Liver (tissue), 9 donors: ENCODE results near the gene JMJD7. TPM values are rescaled to one million over a fixed set of nuclear protein-coding genes. Genes with fewer than 3 reads are reported as not detected.

Source experiments
- DNase-seq: peaks from one replicate; pipeline ENCODE4 v3.0.0-alpha.2; 2017; ENCODE audit warnings: low spot score
- H3K27ac ChIP-seq, 2 donors: one replicate each; pipeline ENCODE4 v1.7.0; 2013; ENCODE audit warnings: inconsistent platforms in 2 of 2, low read length in 2 of 2, control low read depth in 1 of 2, low read depth in 1 of 2, mild to moderate bottlenecking in 1 of 2
- H3K27me3 ChIP-seq, 4 donors: one replicate each; pipeline versions ENCODE4 v1.6.1 to v1.7.0; 2013; ENCODE audit warnings: low read length in 3 of 4, inconsistent platforms in 1 of 4, mild to moderate bottlenecking in 1 of 4, moderate library complexity in 1 of 4; ENCODE audit not compliant: control insufficient read depth in 4 of 4, insufficient read depth in 4 of 4
- H3K36me3 ChIP-seq, 4 donors: one replicate each; pipeline versions ENCODE4 v1.6.1 to v1.7.0; 2013; ENCODE audit warnings: low read length in 3 of 4, mild to moderate bottlenecking in 3 of 4, low read depth in 1 of 4, moderate library complexity in 1 of 4; ENCODE audit not compliant: control insufficient read depth in 4 of 4, insufficient read depth in 3 of 4
- H3K4me1 ChIP-seq, 4 donors: one replicate each; pipeline versions ENCODE4 v1.6.1 to v1.7.0; 2013; ENCODE audit warnings: low read length in 3 of 4, mild to moderate bottlenecking in 3 of 4, moderate library complexity in 1 of 4; ENCODE audit not compliant: control insufficient read depth in 4 of 4, insufficient read depth in 4 of 4
- H3K4me3 ChIP-seq, 3 donors: one replicate each; pipeline versions ENCODE4 v1.6.1 to v1.7.0; 2013; ENCODE audit warnings: low read length in 3 of 3, control low read depth in 1 of 3, low read depth in 1 of 3, mild to moderate bottlenecking in 1 of 3
- H3K9ac ChIP-seq, 2 donors: one replicate each; pipeline ENCODE4 v1.7.0; 2013; ENCODE audit warnings: low read length in 2 of 2, mild to moderate bottlenecking in 2 of 2, moderate library complexity in 2 of 2, control low read depth in 1 of 2, low read depth in 1 of 2
- H3K9me3 ChIP-seq, 4 donors: one replicate each; pipeline versions ENCODE4 v1.6.1 to v1.7.0; 2013; ENCODE audit warnings: low read length in 3 of 4; ENCODE audit not compliant: control insufficient read depth in 4 of 4
- EGR1 ChIP-seq, 2 donors: IDR thresholded peaks; 2 replicates each; pipeline ENCODE4 v1.6.1; 2016 to 2018; ENCODE audit warnings: antibody characterized with exemption in 2 of 2, low read depth in 2 of 2
- FOXA1 ChIP-seq: IDR thresholded peaks from 2 replicates; pipeline ENCODE4 v1.6.1; 2016; ENCODE audit warnings: antibody characterized with exemption
- FOXA2 ChIP-seq: IDR thresholded peaks from 2 replicates; pipeline ENCODE4 v1.6.1; 2016; ENCODE audit warnings: antibody characterized with exemption
- GABPA ChIP-seq, 2 donors: IDR thresholded peaks in 1 of 2; conservative IDR thresholded peaks in 1 of 2; 2 replicates each; pipeline ENCODE4 v1.6.1; 2016; ENCODE audit warnings: antibody characterized with exemption in 2 of 2, mild to moderate bottlenecking in 1 of 2, moderate library complexity in 1 of 2
- HNF4A ChIP-seq, 2 donors: conservative IDR thresholded peaks; 2 replicates each; pipeline ENCODE4 v1.6.1; 2016; ENCODE audit warnings: antibody characterized with exemption in 2 of 2, mild to moderate bottlenecking in 2 of 2
- HNF4G ChIP-seq: IDR thresholded peaks from 2 replicates; pipeline ENCODE4 v1.6.1; 2016; ENCODE audit warnings: antibody characterized with exemption
- JUND ChIP-seq, 2 donors: IDR thresholded peaks; 2 replicates each; pipeline ENCODE4 v1.6.1; 2016; ENCODE audit warnings: antibody characterized with exemption in 2 of 2
- NR2F2 ChIP-seq: IDR thresholded peaks from 2 replicates; pipeline ENCODE4 v1.6.1; 2016; ENCODE audit warnings: antibody characterized with exemption
- RAD21 ChIP-seq, 2 donors: IDR thresholded peaks; 2 replicates each; pipeline ENCODE4 v1.6.1; 2016; ENCODE audit warnings: antibody characterized with exemption in 2 of 2, mild to moderate bottlenecking in 2 of 2
- RXRA ChIP-seq, 2 donors: IDR thresholded peaks; 2 replicates each; pipeline ENCODE4 v1.6.1; 2017 to 2018; ENCODE audit warnings: antibody characterized with exemption in 2 of 2, mild to moderate bottlenecking in 1 of 2
- SP1 ChIP-seq: IDR thresholded peaks from 2 replicates; pipeline ENCODE4 v1.6.1; 2018; ENCODE audit warnings: antibody characterized with exemption, mild to moderate bottlenecking
- TAF1 ChIP-seq: conservative IDR thresholded peaks from 2 replicates; pipeline ENCODE4 v1.6.1; 2016; ENCODE audit warnings: antibody characterized with exemption, mild to moderate bottlenecking
- YY1 ChIP-seq: IDR thresholded peaks from 2 replicates; pipeline ENCODE4 v1.6.1; 2016; ENCODE audit warnings: antibody characterized with exemption, mild to moderate bottlenecking
- WGBS: extraction: QIAGEN DNeasy Blood & Tissue Kit; methylation state at CpG from one replicate; pipeline ENCODE4 v1.1.7; 2013; 5-methylcytosine and 5-hydroxymethylcytosine counted together
- polyA plus RNA-seq, 2 donors: library from polyadenylated mRNA; stranded (reverse) in 1 of 2; unstranded in 1 of 2; fragments of 200-250 nt in 1 of 2; fragments of >200 nt in 1 of 2; fragmentation: Nextera tagmentation in 1 of 2; extraction: Ambion mirVana in 1 of 2; gene quantifications; one replicate each; pipeline versions ENCODE4 v1.2.1 to v1.2.3, GENCODE V29; 2013 to 2015
- total RNA-seq, 2 donors: library from RNA; depleted of rRNA; stranded (reverse); fragments of >200 nt; gene quantifications; one replicate each; pipeline ENCODE4 v1.2.3, GENCODE V29; 2014
- TF ChIP-seq, protein P1 (sequence below): IDR thresholded peaks from 2 replicates; pipeline ENCODE4 v1.6.1; 2016; ENCODE audit warnings: antibody characterized with exemption
- TF ChIP-seq, protein P2 (sequence below): IDR thresholded peaks from 2 replicates; pipeline ENCODE4 v1.6.1; 2016; ENCODE audit warnings: antibody characterized with exemption, mild to moderate bottlenecking
- TF ChIP-seq, protein P3 (sequence below): IDR thresholded peaks from 2 replicates; pipeline ENCODE4 v1.6.1; 2016; ENCODE audit warnings: antibody characterized with exemption
- TF ChIP-seq, protein P4 (sequence below): fragments of 150-350 bp; IDR thresholded peaks from 2 replicates; pipeline ENCODE4 v1.5.1; 2017; ENCODE audit warnings: improper control_type of control experiment, low read depth, low read length; ENCODE audit not compliant: missing input control
- TF ChIP-seq, protein P5 (sequence below): IDR thresholded peaks from 2 replicates; pipeline ENCODE4 v1.6.1; 2016; ENCODE audit warnings: antibody characterized with exemption
- donor health status: healthy.
- donor health status: healthy.
- donor health status: healthy.
- donor health status: healthy.
- donor health status: healthy.

The JMJD7 gene
- total and polyA plus RNA-seq, 4 donors, result 0.75 to 5.9 (median 5.4) TPM

DNA sequence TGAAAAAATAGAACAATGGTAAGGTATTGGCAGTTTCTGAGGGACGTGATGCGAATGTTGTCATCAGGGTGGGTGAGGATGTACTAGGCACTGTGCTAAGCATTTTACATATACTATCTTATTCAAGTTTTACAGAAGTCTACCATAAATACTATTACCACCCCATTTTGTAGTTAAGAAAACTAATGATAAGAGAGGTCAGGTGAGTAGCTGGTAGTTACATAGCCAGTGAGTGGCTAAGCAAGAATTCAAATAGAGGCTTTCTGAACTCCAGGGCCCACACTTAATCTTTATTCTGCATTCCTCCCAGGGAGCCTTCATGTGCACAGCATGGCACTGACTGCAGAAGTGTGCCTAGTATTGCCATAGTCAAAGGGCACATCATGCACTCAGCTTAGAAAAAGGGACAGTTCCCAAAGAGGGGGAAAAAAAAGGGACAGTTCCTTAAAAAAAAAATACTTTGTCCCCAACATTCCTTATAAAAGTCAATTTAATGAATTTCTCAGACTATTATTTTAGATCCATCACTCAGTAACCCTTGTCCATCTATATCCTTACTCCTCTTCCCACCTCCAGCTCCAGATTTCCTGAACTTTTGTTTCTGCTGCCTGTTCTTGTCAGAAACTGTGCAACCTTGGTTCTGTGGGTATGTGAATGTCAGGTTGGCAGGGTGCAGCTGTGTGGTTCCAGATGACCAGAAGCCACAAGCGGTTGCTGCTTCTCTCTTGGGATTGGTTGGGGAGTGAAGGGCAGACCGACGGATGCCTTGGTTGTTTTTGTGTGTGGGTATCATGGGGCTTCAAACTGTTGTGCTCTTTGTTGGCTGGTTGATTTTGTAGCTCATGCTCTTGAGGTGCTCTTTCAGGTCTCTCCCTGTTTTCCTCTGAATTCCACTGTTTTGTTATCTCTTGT lies 45.3 kb upstream of the JMJD7 start:
- no peak overlapping the region for H3K27ac ChIP-seq

More for the DNA sequence above, 45.3 kb upstream of the JMJD7 start:
- 96% methylated on average over 5 of the region's 5 CpGs for WGBS
- no peaks in the 10 kb centered on the region for H3K36me3 ChIP-seq
- DNase-seq, result no peak
- H3K9me3 ChIP-seq, result no peaks in the 10 kb centered on the region
- no peak overlapping the region for H3K9ac ChIP-seq
- no peak for TF ChIP-seq FOXA2
- TF ChIP-seq, protein P1, sequence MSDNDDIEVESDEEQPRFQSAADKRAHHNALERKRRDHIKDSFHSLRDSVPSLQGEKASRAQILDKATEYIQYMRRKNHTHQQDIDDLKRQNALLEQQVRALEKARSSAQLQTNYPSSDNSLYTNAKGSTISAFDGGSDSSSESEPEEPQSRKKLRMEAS, result no peak
- TF ChIP-seq, protein P2, sequence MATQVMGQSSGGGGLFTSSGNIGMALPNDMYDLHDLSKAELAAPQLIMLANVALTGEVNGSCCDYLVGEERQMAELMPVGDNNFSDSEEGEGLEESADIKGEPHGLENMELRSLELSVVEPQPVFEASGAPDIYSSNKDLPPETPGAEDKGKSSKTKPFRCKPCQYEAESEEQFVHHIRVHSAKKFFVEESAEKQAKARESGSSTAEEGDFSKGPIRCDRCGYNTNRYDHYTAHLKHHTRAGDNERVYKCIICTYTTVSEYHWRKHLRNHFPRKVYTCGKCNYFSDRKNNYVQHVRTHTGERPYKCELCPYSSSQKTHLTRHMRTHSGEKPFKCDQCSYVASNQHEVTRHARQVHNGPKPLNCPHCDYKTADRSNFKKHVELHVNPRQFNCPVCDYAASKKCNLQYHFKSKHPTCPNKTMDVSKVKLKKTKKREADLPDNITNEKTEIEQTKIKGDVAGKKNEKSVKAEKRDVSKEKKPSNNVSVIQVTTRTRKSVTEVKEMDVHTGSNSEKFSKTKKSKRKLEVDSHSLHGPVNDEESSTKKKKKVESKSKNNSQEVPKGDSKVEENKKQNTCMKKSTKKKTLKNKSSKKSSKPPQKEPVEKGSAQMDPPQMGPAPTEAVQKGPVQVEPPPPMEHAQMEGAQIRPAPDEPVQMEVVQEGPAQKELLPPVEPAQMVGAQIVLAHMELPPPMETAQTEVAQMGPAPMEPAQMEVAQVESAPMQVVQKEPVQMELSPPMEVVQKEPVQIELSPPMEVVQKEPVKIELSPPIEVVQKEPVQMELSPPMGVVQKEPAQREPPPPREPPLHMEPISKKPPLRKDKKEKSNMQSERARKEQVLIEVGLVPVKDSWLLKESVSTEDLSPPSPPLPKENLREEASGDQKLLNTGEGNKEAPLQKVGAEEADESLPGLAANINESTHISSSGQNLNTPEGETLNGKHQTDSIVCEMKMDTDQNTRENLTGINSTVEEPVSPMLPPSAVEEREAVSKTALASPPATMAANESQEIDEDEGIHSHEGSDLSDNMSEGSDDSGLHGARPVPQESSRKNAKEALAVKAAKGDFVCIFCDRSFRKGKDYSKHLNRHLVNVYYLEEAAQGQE, result no peak
- no peak for TF ChIP-seq RAD21 (IDR thresholded peaks at IDR 0.05)
- no peak for TF ChIP-seq RXRA (IDR thresholded peaks at IDR 0.05)
- no peak for TF ChIP-seq GABPA (IDR thresholded peaks at IDR 0.05 in 1 of 2, conservative IDR thresholded peaks at IDR 0.05 in 1 of 2)
- no peak for TF ChIP-seq YY1
- TF ChIP-seq SP1, result no peak
- TF ChIP-seq, protein P3, sequence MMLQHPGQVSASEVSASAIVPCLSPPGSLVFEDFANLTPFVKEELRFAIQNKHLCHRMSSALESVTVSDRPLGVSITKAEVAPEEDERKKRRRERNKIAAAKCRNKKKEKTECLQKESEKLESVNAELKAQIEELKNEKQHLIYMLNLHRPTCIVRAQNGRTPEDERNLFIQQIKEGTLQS, result no peak
- no peak for TF ChIP-seq NR2F2
- TF ChIP-seq HNF4A (conservative IDR thresholded peaks at IDR 0.05), result no peak
- TF ChIP-seq, protein P4, sequence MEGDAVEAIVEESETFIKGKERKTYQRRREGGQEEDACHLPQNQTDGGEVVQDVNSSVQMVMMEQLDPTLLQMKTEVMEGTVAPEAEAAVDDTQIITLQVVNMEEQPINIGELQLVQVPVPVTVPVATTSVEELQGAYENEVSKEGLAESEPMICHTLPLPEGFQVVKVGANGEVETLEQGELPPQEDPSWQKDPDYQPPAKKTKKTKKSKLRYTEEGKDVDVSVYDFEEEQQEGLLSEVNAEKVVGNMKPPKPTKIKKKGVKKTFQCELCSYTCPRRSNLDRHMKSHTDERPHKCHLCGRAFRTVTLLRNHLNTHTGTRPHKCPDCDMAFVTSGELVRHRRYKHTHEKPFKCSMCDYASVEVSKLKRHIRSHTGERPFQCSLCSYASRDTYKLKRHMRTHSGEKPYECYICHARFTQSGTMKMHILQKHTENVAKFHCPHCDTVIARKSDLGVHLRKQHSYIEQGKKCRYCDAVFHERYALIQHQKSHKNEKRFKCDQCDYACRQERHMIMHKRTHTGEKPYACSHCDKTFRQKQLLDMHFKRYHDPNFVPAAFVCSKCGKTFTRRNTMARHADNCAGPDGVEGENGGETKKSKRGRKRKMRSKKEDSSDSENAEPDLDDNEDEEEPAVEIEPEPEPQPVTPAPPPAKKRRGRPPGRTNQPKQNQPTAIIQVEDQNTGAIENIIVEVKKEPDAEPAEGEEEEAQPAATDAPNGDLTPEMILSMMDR, result no peak
- no peak for TF ChIP-seq FOXA1
- TF ChIP-seq TAF1, result no peak
- no peak for TF ChIP-seq JUND (IDR thresholded peaks at IDR 0.05)
- TF ChIP-seq HNF4G, result no peak
- TF ChIP-seq EGR1 (IDR thresholded peaks at IDR 0.05; ENCODE audit: low read depth in 2 of 2), result no peak
- TF ChIP-seq, protein P5, sequence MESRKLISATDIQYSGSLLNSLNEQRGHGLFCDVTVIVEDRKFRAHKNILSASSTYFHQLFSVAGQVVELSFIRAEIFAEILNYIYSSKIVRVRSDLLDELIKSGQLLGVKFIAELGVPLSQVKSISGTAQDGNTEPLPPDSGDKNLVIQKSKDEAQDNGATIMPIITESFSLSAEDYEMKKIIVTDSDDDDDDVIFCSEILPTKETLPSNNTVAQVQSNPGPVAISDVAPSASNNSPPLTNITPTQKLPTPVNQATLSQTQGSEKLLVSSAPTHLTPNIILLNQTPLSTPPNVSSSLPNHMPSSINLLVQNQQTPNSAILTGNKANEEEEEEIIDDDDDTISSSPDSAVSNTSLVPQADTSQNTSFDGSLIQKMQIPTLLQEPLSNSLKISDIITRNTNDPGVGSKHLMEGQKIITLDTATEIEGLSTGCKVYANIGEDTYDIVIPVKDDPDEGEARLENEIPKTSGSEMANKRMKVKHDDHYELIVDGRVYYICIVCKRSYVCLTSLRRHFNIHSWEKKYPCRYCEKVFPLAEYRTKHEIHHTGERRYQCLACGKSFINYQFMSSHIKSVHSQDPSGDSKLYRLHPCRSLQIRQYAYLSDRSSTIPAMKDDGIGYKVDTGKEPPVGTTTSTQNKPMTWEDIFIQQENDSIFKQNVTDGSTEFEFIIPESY, result no peak
- no peaks in the 10 kb centered on the region for H3K27me3 ChIP-seq
- no peak overlapping the region for H3K4me3 ChIP-seq
- no peaks in the 10 kb centered on the region for H3K4me1 ChIP-seq
